Osteocyte (in vitro differentiated cells): Measurements from ENCODE around the gene AMELX. TPM values are rescaled to one million over a fixed set of nuclear protein-coding genes. Genes with fewer than 3 reads are reported as not detected.

Experiments
- DNase-seq: peaks from one replicate; pipeline ENCODE4 v3.0.0; 2021; ENCODE audit warnings: mixed read lengths; ENCODE audit not compliant: unreplicated experiment; ENCODE audit errors: extremely low spot score
- H3K27ac Mint-ChIP-seq: one replicate; pipeline ENCODE4 v1.8.0; 2021; ENCODE audit warnings: mild to moderate bottlenecking, mixed read lengths; ENCODE audit not compliant: unreplicated experiment
- H3K27me3 Mint-ChIP-seq: one replicate; pipeline ENCODE4 v1.8.0; 2021; ENCODE audit warnings: mixed read lengths; ENCODE audit not compliant: unreplicated experiment
- H3K36me3 Mint-ChIP-seq: one replicate; pipeline ENCODE4 v1.8.0; 2021; ENCODE audit warnings: mixed read lengths; ENCODE audit not compliant: unreplicated experiment
- H3K4me1 Mint-ChIP-seq: one replicate; pipeline ENCODE4 v1.8.0; 2021; ENCODE audit warnings: mixed read lengths; ENCODE audit not compliant: unreplicated experiment
- H3K4me3 Mint-ChIP-seq: one replicate; pipeline ENCODE4 v1.8.0; 2021; ENCODE audit warnings: mild to moderate bottlenecking, moderate library complexity, mixed read lengths; ENCODE audit not compliant: unreplicated experiment
- H3K9me3 Mint-ChIP-seq: one replicate; pipeline ENCODE4 v1.8.0; 2021; ENCODE audit warnings: mixed read lengths; ENCODE audit not compliant: unreplicated experiment
- total RNA-seq: library from RNA; stranded (reverse); gene quantifications from 2 replicates; pipeline ENCODE4 v1.2.1, GENCODE V29; 2021
- TF ChIP-seq, protein P1 (sequence below): fragments of 200-600 bp; sonication (generic); IDR thresholded peaks from 2 replicates; pipeline ENCODE4 v1.5.0; 2021; ENCODE audit warnings: antibody characterized with exemption, mild to moderate bottlenecking, moderate library complexity

AMELX gene
- total RNA-seq, 1 donor from 2014 or later, result not detected

DNA sequence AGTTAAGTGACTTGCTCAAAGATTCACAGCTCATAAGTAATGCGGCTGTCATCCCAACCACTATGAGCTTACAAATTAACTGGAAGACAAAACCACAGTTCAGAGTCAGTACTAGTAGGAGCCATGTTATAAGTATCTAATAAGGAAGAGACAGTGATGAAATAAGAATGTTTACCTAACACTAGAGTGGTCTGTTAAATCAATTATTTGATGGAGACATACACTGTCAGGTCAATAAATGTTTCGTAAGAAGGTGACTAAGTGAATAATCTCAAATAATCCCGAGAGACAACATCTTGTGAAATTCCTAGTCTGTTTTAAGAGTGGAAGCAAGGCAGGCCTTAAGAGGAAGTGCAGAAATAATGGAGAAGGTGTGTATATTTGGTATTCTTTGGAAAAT lies 25.8 kb upstream of the AMELX start:
- no peak for DNase-seq
- TF ChIP-seq, protein P1, sequence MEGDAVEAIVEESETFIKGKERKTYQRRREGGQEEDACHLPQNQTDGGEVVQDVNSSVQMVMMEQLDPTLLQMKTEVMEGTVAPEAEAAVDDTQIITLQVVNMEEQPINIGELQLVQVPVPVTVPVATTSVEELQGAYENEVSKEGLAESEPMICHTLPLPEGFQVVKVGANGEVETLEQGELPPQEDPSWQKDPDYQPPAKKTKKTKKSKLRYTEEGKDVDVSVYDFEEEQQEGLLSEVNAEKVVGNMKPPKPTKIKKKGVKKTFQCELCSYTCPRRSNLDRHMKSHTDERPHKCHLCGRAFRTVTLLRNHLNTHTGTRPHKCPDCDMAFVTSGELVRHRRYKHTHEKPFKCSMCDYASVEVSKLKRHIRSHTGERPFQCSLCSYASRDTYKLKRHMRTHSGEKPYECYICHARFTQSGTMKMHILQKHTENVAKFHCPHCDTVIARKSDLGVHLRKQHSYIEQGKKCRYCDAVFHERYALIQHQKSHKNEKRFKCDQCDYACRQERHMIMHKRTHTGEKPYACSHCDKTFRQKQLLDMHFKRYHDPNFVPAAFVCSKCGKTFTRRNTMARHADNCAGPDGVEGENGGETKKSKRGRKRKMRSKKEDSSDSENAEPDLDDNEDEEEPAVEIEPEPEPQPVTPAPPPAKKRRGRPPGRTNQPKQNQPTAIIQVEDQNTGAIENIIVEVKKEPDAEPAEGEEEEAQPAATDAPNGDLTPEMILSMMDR, result no peak
- H3K9me3 Mint-ChIP-seq, result peaks cover 14% of the 10 kb centered on the region
- H3K27ac Mint-ChIP-seq, result no peak overlapping the region
- no peaks in the 10 kb centered on the region for H3K36me3 Mint-ChIP-seq
- no peaks in the 10 kb centered on the region for H3K27me3 Mint-ChIP-seq
- H3K4me3 Mint-ChIP-seq, result no peak overlapping the region
- peaks cover 4% of the 10 kb centered on the region for H3K4me1 Mint-ChIP-seq

DNA sequence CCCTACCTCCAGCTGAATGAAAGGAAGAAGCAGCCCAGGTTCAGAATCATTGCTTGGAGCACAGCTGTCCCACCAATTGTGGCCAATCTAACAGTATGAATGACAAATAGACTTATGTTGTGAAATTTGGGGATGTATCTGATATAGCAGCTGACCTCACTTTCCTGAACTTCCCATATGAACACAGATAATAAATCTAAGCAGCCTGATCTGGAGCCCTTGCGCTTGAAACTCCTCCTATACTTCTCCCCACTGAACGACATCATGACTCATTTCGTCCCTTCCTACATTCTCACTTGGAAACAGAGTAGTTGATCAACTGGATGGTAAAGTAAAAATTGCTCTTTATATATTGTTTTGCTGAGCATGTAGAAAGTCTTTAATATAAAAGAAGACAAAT lies 24.2 kb upstream of the AMELX start:
- TF ChIP-seq, protein P1, result no peak
- Mint-ChIP-seq H3K27me3 (no peaks in the 10 kb centered on the region), H3K4me1 (peaks cover 4% of the 10 kb centered on the region), H3K4me3 (no peak overlapping the region), H3K36me3 (no peaks in the 10 kb centered on the region), H3K9me3 (peaks cover 14% of the 10 kb centered on the region), H3K27ac (no peak overlapping the region)
- DNase-seq, result no peak

DNA sequence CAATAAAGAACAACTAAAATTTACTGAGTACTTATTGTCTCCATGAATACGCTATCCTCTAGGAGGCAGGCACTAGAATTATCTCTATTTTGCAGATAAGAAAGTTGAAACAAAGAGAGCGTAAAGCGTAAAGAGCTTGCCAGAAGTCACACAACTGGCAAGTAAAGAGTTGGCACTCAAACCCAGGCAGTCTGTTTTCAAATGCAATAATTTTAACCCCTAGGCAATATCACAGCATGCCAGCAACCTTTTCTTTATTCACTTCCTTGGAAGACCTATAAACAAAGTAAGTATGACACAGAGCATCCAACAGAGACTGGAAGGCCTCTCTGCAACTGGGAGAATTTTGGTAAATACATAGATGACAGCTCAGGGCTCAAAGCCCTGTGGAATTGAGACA lies 23.2 kb upstream of the AMELX start:
- Mint-ChIP-seq H3K36me3 (no peaks in the 10 kb centered on the region), H3K27me3 (no peaks in the 10 kb centered on the region), H3K4me3 (no peak overlapping the region), H3K4me1 (peaks cover 4% of the 10 kb centered on the region), H3K9me3 (peaks cover 14% of the 10 kb centered on the region), H3K27ac (no peak overlapping the region)
- no peak for DNase-seq
- TF ChIP-seq, protein P1, result no peak

DNA sequence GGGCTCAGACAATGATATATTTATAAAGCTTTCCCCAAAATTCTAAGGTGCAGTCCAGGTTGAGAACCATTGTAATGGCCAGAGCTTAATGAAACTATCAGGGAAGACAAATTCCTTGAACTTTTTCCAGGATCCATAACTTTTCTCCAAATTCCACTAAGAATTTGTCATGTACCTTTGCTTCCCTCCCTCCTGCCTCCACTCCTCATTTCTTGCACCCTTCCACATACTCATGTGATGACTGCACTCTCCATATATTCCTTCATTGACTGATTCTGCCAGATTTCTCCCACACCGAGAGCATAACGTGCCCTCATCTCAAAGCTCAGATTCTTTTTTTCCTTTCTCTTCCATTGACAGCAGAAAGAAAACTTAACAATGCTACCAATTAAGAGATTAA lies 20.9 kb upstream of the AMELX start:
- Mint-ChIP-seq H3K4me1 (no peaks in the 10 kb centered on the region), H3K4me3 (no peak overlapping the region), H3K9me3 (peaks cover 12% of the 10 kb centered on the region), H3K27me3 (no peaks in the 10 kb centered on the region), H3K36me3 (no peaks in the 10 kb centered on the region), H3K27ac (no peak overlapping the region)
- TF ChIP-seq, protein P1, result no peak
- DNase-seq, result no peak

DNA sequence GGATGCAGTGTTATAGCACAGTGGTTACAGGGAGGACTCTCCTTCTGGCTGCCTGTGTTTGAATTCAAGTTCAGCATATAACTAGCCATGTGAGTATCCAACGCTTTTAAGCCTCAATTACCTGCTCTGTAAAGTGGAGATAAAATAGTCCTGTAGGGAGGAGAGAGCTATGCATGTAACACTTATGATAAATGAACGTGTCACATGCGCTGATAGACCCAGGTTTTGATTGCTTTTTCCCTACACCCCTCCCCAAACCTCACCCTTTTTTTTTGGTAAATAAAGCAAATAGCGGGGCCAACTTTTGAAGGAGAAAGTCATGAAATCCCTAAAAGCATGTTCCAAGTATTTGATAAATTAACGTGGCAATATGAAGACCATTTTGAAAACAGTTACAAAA lies 20.4 kb upstream of the AMELX start:
- TF ChIP-seq, protein P1, result no peak
- H3K9me3 Mint-ChIP-seq, result peaks cover 9% of the 10 kb centered on the region
- H3K27me3 Mint-ChIP-seq, result no peaks in the 10 kb centered on the region
- no peak for DNase-seq
- H3K27ac Mint-ChIP-seq, result no peak overlapping the region
- no peak overlapping the region for H3K4me3 Mint-ChIP-seq
- no peaks in the 10 kb centered on the region for H3K36me3 Mint-ChIP-seq
- no peaks in the 10 kb centered on the region for H3K4me1 Mint-ChIP-seq
